GM12801 (cell line): ENCODE data around the gene RNF130.

Experiments used
- TF ChIP-seq, protein P1 (sequence below): IDR thresholded peaks from one replicate; pipeline ENCODE4 v1.5.1; 2011; ENCODE audit warnings: control low read depth; ENCODE audit not compliant: insufficient read length; ENCODE audit errors: extremely low read depth

The RNF130 gene

DNA sequence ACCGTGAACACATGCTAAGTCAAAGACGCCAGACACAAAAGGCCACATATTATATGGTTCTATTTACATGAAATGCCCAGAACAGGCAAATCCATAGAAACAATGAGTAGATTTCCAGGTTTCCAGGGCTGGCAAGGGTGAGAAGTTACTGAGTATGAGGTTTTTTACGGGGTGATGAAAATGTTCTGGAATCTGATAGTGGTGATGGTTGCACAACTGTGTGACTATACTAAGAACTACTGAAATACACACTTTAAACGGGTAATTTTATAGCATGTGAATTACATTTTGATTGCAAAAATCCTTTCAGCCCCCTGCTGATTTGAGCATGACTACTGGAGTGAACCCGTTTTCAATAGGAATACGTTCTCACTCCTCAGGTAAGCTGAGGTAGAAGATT lies 117.1 kb downstream of the RNF130 start:
- TF ChIP-seq, protein P1, sequence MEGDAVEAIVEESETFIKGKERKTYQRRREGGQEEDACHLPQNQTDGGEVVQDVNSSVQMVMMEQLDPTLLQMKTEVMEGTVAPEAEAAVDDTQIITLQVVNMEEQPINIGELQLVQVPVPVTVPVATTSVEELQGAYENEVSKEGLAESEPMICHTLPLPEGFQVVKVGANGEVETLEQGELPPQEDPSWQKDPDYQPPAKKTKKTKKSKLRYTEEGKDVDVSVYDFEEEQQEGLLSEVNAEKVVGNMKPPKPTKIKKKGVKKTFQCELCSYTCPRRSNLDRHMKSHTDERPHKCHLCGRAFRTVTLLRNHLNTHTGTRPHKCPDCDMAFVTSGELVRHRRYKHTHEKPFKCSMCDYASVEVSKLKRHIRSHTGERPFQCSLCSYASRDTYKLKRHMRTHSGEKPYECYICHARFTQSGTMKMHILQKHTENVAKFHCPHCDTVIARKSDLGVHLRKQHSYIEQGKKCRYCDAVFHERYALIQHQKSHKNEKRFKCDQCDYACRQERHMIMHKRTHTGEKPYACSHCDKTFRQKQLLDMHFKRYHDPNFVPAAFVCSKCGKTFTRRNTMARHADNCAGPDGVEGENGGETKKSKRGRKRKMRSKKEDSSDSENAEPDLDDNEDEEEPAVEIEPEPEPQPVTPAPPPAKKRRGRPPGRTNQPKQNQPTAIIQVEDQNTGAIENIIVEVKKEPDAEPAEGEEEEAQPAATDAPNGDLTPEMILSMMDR: no peak

DNA sequence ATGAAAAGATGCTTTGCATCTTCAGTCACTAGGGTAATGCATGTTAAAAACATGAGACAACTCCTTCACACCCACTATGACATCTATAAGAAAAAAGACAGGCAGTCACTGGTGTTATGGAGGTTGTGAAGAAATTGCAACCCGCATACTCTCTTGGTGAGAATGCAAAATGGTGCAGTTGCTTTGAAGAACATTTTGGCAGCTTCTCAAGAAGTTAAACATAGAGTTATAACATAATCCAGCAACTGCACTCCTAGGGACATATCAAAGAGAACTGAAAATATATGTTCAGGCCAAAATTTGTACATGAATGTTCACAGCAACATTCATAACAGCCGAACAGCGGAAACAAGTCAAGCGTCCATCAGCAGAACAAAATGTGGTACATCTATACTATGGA lies 117.6 kb downstream of the RNF130 start:
- TF ChIP-seq, protein P1: no peak

DNA sequence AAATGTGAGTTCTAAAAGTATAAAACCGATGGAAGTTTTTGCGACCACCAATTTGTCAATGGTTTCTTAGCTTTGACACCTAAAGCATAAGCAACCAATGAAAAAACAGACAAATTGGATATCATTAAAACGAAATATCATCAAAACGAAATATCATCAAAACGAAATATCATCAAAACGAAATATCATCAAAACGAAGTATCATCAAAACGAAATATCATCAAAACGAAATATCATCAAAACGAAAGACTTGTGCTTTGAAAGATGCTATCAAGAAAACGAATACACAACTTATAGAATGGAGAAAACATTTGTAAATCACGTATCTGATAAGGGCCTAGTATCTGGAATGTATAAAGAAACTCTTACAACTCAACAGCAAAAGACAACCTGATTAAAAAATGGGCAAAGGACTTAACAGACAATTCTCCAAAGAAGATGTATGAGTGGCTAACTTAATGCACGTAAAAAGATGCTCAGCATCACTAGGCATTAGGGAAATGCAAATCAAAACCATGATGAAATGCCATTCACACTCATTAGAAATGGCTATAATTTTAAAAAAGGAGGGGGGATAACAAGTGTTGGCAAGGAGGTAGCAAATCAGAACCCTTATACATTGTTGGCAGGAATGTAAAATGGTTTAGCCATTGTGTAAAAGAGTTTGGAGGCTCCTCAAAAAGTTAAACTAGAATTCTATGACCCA lies 134.4 kb downstream of the RNF130 start:
- TF ChIP-seq, protein P1: no peak

DNA sequence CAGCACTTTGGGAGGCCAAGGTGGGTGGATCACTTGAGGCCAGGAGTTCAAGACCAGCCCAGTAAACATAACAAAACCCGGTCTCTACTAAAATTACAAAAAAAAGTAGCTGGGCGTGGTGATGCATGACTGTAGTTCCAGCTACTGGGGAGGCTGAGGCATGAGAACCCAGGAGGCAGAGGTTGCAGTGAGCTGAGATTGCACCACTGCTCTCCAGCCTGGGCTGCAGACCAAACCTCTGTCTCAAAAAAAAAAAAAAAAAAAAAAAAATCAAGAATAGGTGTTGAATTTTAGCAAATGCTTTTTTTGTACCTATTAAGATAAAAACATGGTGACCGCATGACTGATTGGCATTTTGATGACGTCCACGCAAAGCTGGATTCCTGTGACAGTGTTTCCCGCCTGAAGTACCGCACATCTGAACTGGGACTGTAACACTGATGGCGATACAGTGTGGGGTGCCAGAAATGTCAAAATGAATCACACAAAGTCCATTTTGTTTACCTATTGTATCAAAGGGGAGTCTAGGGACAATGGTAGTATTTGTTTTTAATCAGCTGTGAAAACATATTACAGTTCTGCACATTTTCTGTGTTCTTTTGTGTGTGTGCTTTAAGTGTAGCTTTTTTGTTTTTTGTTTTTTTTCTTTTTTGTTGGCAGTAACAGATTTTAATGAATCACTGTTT lies 140.6 kb downstream of the RNF130 start:
- TF ChIP-seq, protein P1: no peak

DNA sequence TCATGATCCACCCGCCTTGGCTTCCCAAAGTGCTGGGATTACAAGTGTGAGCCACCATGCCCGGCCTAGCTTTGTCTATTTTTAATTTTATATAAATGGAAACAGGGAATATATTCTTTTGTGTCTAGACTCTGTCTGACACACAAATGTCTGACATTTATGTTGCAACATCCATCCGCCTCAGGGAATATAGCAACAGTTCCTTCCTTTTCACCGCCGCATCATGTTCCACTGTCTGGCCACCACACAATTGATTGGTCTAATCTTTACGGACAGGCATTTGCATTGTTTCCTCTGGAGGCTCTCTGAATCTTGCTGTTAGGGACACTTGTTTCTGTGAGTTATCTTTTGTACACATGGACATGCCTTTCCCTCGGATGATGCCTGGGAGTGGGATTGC lies 143.7 kb downstream of the RNF130 start:
- TF ChIP-seq, protein P1: no peak

DNA sequence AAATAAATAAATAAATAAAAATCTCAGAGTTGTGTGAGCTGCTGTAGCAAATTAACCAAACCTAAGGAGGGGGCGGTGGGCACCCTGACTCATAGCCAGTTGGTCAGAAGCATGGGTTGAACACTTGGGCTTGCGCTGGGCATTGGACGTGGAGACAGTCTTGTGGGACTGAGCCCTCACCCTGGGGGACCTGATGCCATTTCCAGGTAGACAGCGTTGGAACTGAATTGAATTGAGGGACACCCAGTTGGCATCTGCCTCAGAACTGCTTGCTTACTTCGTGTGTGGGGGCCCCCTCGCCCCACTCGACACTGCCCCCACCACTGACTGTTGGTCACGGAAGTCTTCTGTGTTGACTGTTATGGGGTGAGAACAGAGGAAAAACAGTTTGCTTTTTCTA lies 144.9 kb downstream of the RNF130 start:
- TF ChIP-seq, protein P1: no peak

DNA sequence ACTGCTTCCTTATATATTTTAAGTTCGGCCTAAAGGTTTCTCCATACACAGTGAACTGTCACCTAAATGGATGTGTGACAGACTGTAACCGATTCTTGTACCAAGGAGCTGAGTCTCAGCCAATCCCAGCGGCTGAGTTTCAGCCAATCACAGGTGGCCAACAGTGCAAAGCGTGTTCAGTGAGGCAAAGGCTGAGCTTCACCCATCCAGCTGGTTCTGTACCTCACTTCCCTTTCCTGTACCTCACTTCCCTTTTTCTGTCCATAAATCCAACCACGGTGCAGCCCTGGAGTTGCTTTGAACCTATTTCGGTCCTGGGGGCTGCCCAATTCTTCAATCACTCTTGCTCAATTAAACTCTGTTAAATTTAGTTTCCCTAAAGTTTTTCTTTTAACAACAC lies 148.1 kb downstream of the RNF130 start:
- TF ChIP-seq, protein P1: no peak
